ENCODE data around the gene CDR2. TPM values are rescaled to one million over a fixed set of nuclear protein-coding genes. Genes with fewer than 3 reads are reported as not detected.

CDR2 gene
- total and polyA plus RNA-seq, 3 donors from 2014 or later, result 56.8 to 133 (median 63.7) TPM

- TF ChIP-seq POLR2A (IDR thresholded peaks at IDR 0.05) (no peak), CTCF (IDR thresholded peaks at IDR 0.05) (no peak)
- H3K36me3 ChIP-seq (ENCODE audit: low read depth, missing control alignments), result no peaks in the 10 kb centered on the region
- H3K4me3 ChIP-seq, result peak overlapping the region in 1 of 2 donors; percentile 78
- H3K4me1 ChIP-seq, result peaks cover 8% of the 10 kb centered on the region
- 65 to 79% methylated on average over 8 of the region's 8 CpGs for WGBS, 2 donors
- H3K9me3 ChIP-seq, result no peaks in the 10 kb centered on the region
- H3K27me3 ChIP-seq, result no peaks in the 10 kb centered on the region
- intact Hi-C loops (cut with DNase I; ENCODE audit: low total_unique reads), result no loop called here
- H3K27ac ChIP-seq, result no peak overlapping the region
- no peak for DNase-seq
Observed at GRCh38 chr16:22375963-22376640, 1.7 kb upstream of the CDR2 start.

- H3K27ac ChIP-seq, result peak overlapping the region; percentile 72 to 86
- intact Hi-C loops (cut with DNase I; ENCODE audit: low total_unique reads), result no loop called here
- H3K4me3 ChIP-seq, result peak overlapping the region; percentile 78 to 88
- no peaks in the 10 kb centered on the region for H3K36me3 ChIP-seq (ENCODE audit: low read depth, missing control alignments)
- H3K4me1 ChIP-seq, result peaks cover 8% of the 10 kb centered on the region
- H3K27me3 ChIP-seq, result no peaks in the 10 kb centered on the region
- peak; percentile 17 for DNase-seq
- 28 to 33% methylated on average over 26 to 28 of the region's 28 CpGs for whole genome bisulfite sequencing, 2 donors
- no peak for TF ChIP-seq CTCF (IDR thresholded peaks at IDR 0.05)
- no peak for TF ChIP-seq POLR2A (IDR thresholded peaks at IDR 0.05)
- no peaks in the 10 kb centered on the region for H3K9me3 ChIP-seq
Observed at GRCh38 chr16:22375117-22375962, 921 bp upstream of the CDR2 start.

DNA sequence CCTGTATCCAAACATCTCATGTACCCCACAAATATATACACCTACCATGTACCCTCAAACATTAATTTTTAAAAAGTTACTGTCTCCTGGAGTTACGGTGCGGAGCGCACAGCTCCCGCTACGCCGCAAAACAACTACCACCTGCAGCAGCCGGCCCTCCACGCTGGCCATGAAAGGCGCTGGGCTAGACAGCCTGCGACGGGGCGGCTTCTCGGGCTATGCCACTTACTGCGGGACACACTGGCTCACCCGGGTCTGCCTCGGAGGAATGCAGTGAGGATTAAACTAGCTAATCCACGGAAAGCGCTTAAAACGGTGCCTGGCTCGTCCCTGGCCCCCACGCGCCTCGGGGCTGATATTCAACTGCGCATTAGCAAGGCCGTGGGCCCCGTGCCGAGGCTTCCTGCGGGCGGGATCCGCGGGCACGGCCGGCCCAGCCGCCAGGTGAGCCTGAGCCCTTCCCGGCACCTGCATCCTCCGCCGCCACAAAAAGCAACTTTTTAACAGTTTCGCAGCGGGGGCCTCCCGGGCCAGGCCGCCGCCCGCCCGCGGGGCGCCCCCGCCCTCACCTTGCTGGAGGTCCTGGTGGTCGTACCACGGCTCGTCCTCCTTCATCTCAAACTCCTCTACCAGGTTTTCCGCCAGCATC is 633 bp downstream of the CDR2 start:
- H3K27me3 ChIP-seq, result no peaks in the 10 kb centered on the region
- H3K4me3 ChIP-seq, result peak overlapping the region; percentile 78 to 88
- TF ChIP-seq POLR2A (IDR thresholded peaks at IDR 0.05), result no peak
- TF ChIP-seq CTCF (IDR thresholded peaks at IDR 0.05), result no peak
- peaks cover 8% of the 10 kb centered on the region for H3K4me1 ChIP-seq
- no peaks in the 10 kb centered on the region for H3K36me3 ChIP-seq (ENCODE audit: low read depth, missing control alignments)
- intact Hi-C loops (cut with DNase I; ENCODE audit: low total_unique reads), result no loop called here
- peak overlapping the region; percentile 41 to 86 for H3K27ac ChIP-seq
- H3K9me3 ChIP-seq, result no peaks in the 10 kb centered on the region
- 1% methylated on average over 32 to 51 of the region's 51 CpGs for WGBS, 2 donors
- DNase-seq, result peak; percentile 47

GRCh38 chr16:22372882-22373661 is 1.3 kb downstream of the CDR2 start:
- TF ChIP-seq CTCF (IDR thresholded peaks at IDR 0.05) (no peak), POLR2A (IDR thresholded peaks at IDR 0.05) (no peak)
- Histone ChIP-seq H3K4me3 (peak overlapping the region; percentile 78 to 88), H3K36me3 (ENCODE audit: low read depth, missing control alignments) (no peaks in the 10 kb centered on the region), H3K9me3 (no peaks in the 10 kb centered on the region), H3K4me1 (peaks cover 8% of the 10 kb centered on the region), H3K27ac (no peak overlapping the region), H3K27me3 (no peaks in the 10 kb centered on the region)
- 34 to 42% methylated on average over 14 of the region's 14 CpGs for WGBS, 2 donors
- no peak for DNase-seq
- intact Hi-C loops (cut with DNase I; ENCODE audit: low total_unique reads), result no loop called here
